ENCODE results near the gene CA5B.

DNA sequence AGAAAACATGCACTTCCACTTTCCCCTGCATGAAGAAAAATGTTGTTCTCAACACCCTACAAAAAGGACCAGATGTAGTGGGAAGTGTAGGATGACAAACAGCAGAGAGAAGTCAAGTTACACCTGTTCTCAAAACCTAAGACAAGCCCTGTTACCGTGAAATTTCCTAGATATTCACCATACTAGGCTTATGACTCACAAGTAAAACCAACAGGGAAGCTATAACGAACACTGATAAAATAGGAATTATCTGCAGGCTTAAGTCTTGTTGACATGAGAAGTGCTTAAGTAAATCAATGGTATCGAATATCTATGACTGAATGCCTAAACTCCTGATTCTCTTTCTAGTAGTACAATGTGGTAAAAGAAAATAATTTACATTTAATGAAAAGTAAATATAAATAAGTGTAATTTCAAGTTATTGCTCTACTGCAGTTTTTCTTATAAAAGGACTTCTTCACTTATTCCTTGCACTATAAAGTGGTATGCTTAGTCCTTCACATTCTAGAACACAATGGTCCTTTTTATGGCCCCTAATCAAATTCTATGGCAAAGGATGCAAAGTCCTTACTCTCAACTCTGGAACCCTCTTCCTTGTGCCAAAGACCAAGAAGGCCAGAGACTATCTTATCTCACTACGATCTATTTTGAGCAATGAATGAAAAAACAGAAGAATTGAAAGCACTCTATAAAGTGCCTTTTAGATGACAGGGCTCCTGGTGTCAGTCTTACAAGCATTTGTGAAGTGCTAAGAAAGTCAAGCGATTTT, 96.9 kb downstream of the CA5B start:
- TF ChIP-seq, protein P1, sequence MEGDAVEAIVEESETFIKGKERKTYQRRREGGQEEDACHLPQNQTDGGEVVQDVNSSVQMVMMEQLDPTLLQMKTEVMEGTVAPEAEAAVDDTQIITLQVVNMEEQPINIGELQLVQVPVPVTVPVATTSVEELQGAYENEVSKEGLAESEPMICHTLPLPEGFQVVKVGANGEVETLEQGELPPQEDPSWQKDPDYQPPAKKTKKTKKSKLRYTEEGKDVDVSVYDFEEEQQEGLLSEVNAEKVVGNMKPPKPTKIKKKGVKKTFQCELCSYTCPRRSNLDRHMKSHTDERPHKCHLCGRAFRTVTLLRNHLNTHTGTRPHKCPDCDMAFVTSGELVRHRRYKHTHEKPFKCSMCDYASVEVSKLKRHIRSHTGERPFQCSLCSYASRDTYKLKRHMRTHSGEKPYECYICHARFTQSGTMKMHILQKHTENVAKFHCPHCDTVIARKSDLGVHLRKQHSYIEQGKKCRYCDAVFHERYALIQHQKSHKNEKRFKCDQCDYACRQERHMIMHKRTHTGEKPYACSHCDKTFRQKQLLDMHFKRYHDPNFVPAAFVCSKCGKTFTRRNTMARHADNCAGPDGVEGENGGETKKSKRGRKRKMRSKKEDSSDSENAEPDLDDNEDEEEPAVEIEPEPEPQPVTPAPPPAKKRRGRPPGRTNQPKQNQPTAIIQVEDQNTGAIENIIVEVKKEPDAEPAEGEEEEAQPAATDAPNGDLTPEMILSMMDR (IDR thresholded peaks at IDR 0.05 in 4 of 5, conservative IDR thresholded peaks at IDR 0.05 in 1 of 5), result no peak
- no peak for TF ChIP-seq POLR2A (IDR thresholded peaks at IDR 0.05)
